HG03439 (cell line): ENCODE data around the gene HTRA2.

Experiments used
- ATAC-seq: cut with Tn5 transposase; IDR thresholded peaks from one replicate; pipeline ENCODE4 v1.9.1; 2021; ENCODE audit warnings: mild to moderate bottlenecking, moderate library complexity; ENCODE audit not compliant: unreplicated experiment

The HTRA2 gene

GRCh38 chr2:74538881-74539339 is 9.2 kb downstream of the HTRA2 start:
- no peak for ATAC-seq

GRCh38 chr2:74540291-74540690 is 10.6 kb downstream of the HTRA2 start:
- no peak for ATAC-seq

GRCh38 chr2:74542978-74543377 is 13.2 kb downstream of the HTRA2 start:
- ATAC-seq, result no peak

- no peak for ATAC-seq
Observed at GRCh38 chr2:74544634-74545033, 14.9 kb downstream of the HTRA2 start.

- ATAC-seq, result no peak
Observed at GRCh38 chr2:74546004-74546403, 16.3 kb downstream of the HTRA2 start.

- ATAC-seq, result no peak
Observed at GRCh38 chr2:74548285-74548899, 18.7 kb downstream of the HTRA2 start.

- ATAC-seq, result no peak
Observed at GRCh38 chr2:74548900-74549826, 19.4 kb downstream of the HTRA2 start.

GRCh38 chr2:74550231-74550630 is 20.5 kb downstream of the HTRA2 start:
- ATAC-seq, result no peak

- ATAC-seq, result no peak
Observed at GRCh38 chr2:74551530-74551929, 21.8 kb downstream of the HTRA2 start.

- no peak for ATAC-seq
Observed at GRCh38 chr2:74551942-74552913, 22.5 kb downstream of the HTRA2 start.

GRCh38 chr2:74552914-74553811 is 23.4 kb downstream of the HTRA2 start:
- no peak for ATAC-seq

- peak; percentile 53 for ATAC-seq
Observed at GRCh38 chr2:74553892-74554819, 24.4 kb downstream of the HTRA2 start, which contains the start of the genes DOK1 and LOXL3. DOK1 (plus strand) TSS chr2:74554720; CDS start chr2:74554755, 35 bp downstream. LOXL3 (minus strand) TSS chr2:74553942; CDS start chr2:74552634, 1,308 bp downstream.

- peak; percentile 40 for ATAC-seq
Observed at GRCh38 chr2:74554820-74555531, 25.2 kb downstream of the HTRA2 start.

GRCh38 chr2:74555610-74556103 is 25.9 kb downstream of the HTRA2 start:
- ATAC-seq, result no peak

- no peak for ATAC-seq
Observed at GRCh38 chr2:74556159-74556558, 26.4 kb downstream of the HTRA2 start.

- no peak for ATAC-seq
Observed at GRCh38 chr2:74556831-74557370, 27.2 kb downstream of the HTRA2 start.
